Caco-2 (cell line): ENCODE results near the gene MCOLN3. TPM values are rescaled to one million over a fixed set of nuclear protein-coding genes. Genes with fewer than 3 reads are reported as not detected.
A peak's percentile ranks its signal among the peaks of the same experiment; 100 is the strongest.

Experiments
- Bru-seq: library from RNA; stranded (reverse); fragments of 400-500 nt; gene quantifications from one replicate; lab custom pipeline; 2021; lab: Mats Ljungman, UMichigan
- BruChase-seq, 2 experiments: library from RNA; stranded (reverse); fragments of 400-500 nt; gene quantifications; one replicate each; lab custom pipeline; 2021; lab: Mats Ljungman, UMichigan
- BruUV-seq: library from RNA; stranded (reverse); fragments of 400-500 nt; replicated peaks from 2 replicates; lab custom pipeline; 2021; lab: Mats Ljungman, UMichigan
- CTCF ChIA-PET: fragments of 300-600 bp; sonication (Branson Sonifier 250); formaldehyde crosslinking; loops from one replicate; lab custom pipeline; 2022; ENCODE audit warnings: antibody characterized with exemption; lab: Charles Lee
- POLR2A ChIA-PET: fragments of 300-600 bp; sonication (Branson Sonifier 250); formaldehyde crosslinking; loops from one replicate; lab custom pipeline; 2022; ENCODE audit warnings: antibody characterized with exemption; lab: Charles Lee
- DNase-seq, 2 experiments: peaks; one replicate each; pipeline versions ENCODE4 v3.0.0 to v3.0.0-alpha.2; 2020 to 2022
- H3K27me3 ChIP-seq: replicated peaks from 2 replicates; pipeline ENCODE4 v1.6.0; 2011; ENCODE audit warnings: low read length; ENCODE audit not compliant: control insufficient read depth, insufficient read depth
- H3K36me3 ChIP-seq: 2 replicates; pipeline ENCODE4 v1.5.1; 2011; ENCODE audit warnings: low read length; ENCODE audit not compliant: control insufficient read depth, insufficient read depth
- H3K4me1 ChIP-seq: fragments of 250-450 bp; sonication (Bioruptor Pico); 2 replicates; pipeline ENCODE4 v1.5.1; 2020; ENCODE audit warnings: mild to moderate bottlenecking
- H3K4me3 ChIP-seq: 2 replicates; pipeline ENCODE4 v1.5.1; 2011; ENCODE audit warnings: low read depth, mild to moderate bottlenecking, control low read depth, low read length
- H3K9me3 ChIP-seq: fragments of 250-450 bp; sonication (Bioruptor Pico); 2 replicates; pipeline ENCODE4 v1.5.1; 2020; ENCODE audit warnings: mild to moderate bottlenecking, moderate library complexity
- H3K27ac Mint-ChIP-seq: one replicate; pipeline ENCODE4 v1.8.0; 2022; ENCODE audit warnings: mixed read lengths; ENCODE audit not compliant: unreplicated experiment
- H3K27me3 Mint-ChIP-seq: one replicate; pipeline ENCODE4 v1.8.0; 2022; ENCODE audit warnings: mixed read lengths; ENCODE audit not compliant: insufficient read depth, unreplicated experiment
- H3K36me3 Mint-ChIP-seq: one replicate; pipeline ENCODE4 v1.8.0; 2022; ENCODE audit warnings: mild to moderate bottlenecking, mixed read lengths; ENCODE audit not compliant: insufficient read depth, unreplicated experiment
- H3K4me1 Mint-ChIP-seq: one replicate; pipeline ENCODE4 v1.8.0; 2022; ENCODE audit warnings: low read depth, mixed read lengths; ENCODE audit not compliant: unreplicated experiment
- H3K4me3 Mint-ChIP-seq: one replicate; pipeline ENCODE4 v1.8.0; 2022; ENCODE audit warnings: mild to moderate bottlenecking, moderate library complexity, mixed read lengths; ENCODE audit not compliant: unreplicated experiment
- H3K9me3 Mint-ChIP-seq: one replicate; pipeline ENCODE4 v1.8.0; 2022; ENCODE audit warnings: mixed read lengths; ENCODE audit not compliant: unreplicated experiment
- CTCF ChIP-seq, 2 experiments: fragments of 200-600 bp in 1 of 2; IDR thresholded peaks; 1 replicate in 1 of 2; 2 replicates in 1 of 2; pipeline versions ENCODE4 v1.5.1 to v1.8.0; 2011 to 2022; ENCODE audit warnings: antibody characterized with exemption in 1 of 2, control low read depth in 1 of 2, inconsistent platforms in 1 of 2, low read depth in 1 of 2, low read length in 1 of 2, mild to moderate bottlenecking in 1 of 2, moderate library complexity in 1 of 2; ENCODE audit not compliant: insufficient read depth in 1 of 2, severe bottlenecking in 1 of 2, unreplicated experiment in 1 of 2
- intact Hi-C: fragments of 100-400 bp; cut with micrococcal nuclease; formaldehyde crosslinking; loops from one replicate; pipeline ENCODE4 v1.10.0; 2022; ENCODE audit not compliant: unreplicated experiment
- long read RNA-seq: library from polyadenylated mRNA; stranded (forward); transcript quantifications from one replicate; pipeline ENCODE4 v2.0.0, GENCODE V29; 2022
- total RNA-seq: library from RNA; stranded (reverse); gene quantifications from 2 replicates; pipeline ENCODE4 v1.2.3, GENCODE V29; 2022

Gene MCOLN3
- total RNA-seq (2.1 and 2.5 TPM in 2 replicates), Bru-seq, nascent RNA (percentile 37 among the genes with signal in this experiment), BruChase-seq, experiment 1, labeled RNA remaining after a 2-hour chase (percentile 44 among the genes with signal in this experiment), BruChase-seq, experiment 2, labeled RNA remaining after a 6-hour chase (percentile 45 among the genes with signal in this experiment)
- long read RNA-seq, partial matches to known transcripts, result 0 of 2 reads
- long read RNA-seq, other reads (novel, unspliced or antisense), result 1 of 2 reads

- H3K4me3 Mint-ChIP-seq, result peak within 1 kb of the TSS; percentile 70
- Histone ChIP-seq H3K9me3 (no peaks in the 10 kb centered on the region), H3K4me1 (no peaks in the 10 kb centered on the region), H3K36me3 (no peaks in the 10 kb centered on the region), H3K4me3 (peak within 1 kb of the TSS; percentile 42), H3K27me3 (no peaks in the 10 kb centered on the region)
- DNase-seq, result peak; percentile 31 to 42
- no peak within 1 kb of the TSS for H3K27ac Mint-ChIP-seq
- peaks cover 6% of the 10 kb centered on the region for H3K4me1 Mint-ChIP-seq
- no TSS peak for BruUV-seq
- H3K9me3 Mint-ChIP-seq, result no peaks in the 10 kb centered on the region
- peaks cover 6% of the 10 kb centered on the region for H3K27me3 Mint-ChIP-seq
- CTCF ChIA-PET, result interaction anchor here (1.4 kb wide), 1 partner anchor 104 kb away, joined by 5 read pairs; no protein-coding TSS in a partner anchor
- H3K36me3 Mint-ChIP-seq, result no peaks in the 10 kb centered on the region
- POLR2A ChIA-PET, result no interaction called here
- TF ChIP-seq CTCF (IDR thresholded peaks at IDR 0.05; ENCODE audit: insufficient read depth in 1 of 2, low read depth in 1 of 2, low read length in 1 of 2, severe bottlenecking in 1 of 2, unreplicated experiment in 1 of 2), result no peak
- intact Hi-C loops, result no loop called here
Observed at GRCh38 chr1:85048296-85049064, at the start of gene MCOLN3. Gene MCOLN3, minus strand, starts transcription at chr1:85048500. Its CDS starts 3,140 bp downstream, at chr1:85045360.

GRCh38 chr1:85093644-85094043, 45.3 kb upstream of the MCOLN3 start:
- no peaks in the 10 kb centered on the region for H3K9me3 ChIP-seq
- CTCF ChIA-PET, result no interaction called here
- Mint-ChIP-seq H3K4me1 (no peaks in the 10 kb centered on the region), H3K27me3 (peaks cover 5% of the 10 kb centered on the region), H3K9me3 (no peaks in the 10 kb centered on the region), H3K36me3 (no peaks in the 10 kb centered on the region), H3K4me3 (no peak overlapping the region), H3K27ac (no peak overlapping the region)
- no peak overlapping the region for H3K4me3 ChIP-seq
- no TSS peak for BruUV-seq
- no peaks in the 10 kb centered on the region for H3K4me1 ChIP-seq
- DNase-seq, result no peak
- H3K36me3 ChIP-seq, result no peaks in the 10 kb centered on the region
- no peak for TF ChIP-seq CTCF (IDR thresholded peaks at IDR 0.05; ENCODE audit: insufficient read depth in 1 of 2, low read depth in 1 of 2, low read length in 1 of 2, severe bottlenecking in 1 of 2, unreplicated experiment in 1 of 2)
- H3K27me3 ChIP-seq, result no peaks in the 10 kb centered on the region
- POLR2A ChIA-PET, result no interaction called here
- intact Hi-C loops, result no loop called here

GRCh38 chr1:85091671-85092280, 43.5 kb upstream of the MCOLN3 start:
- ChIA-PET CTCF (no interaction called here), POLR2A (no interaction called here)
- Mint-ChIP-seq H3K27ac (no peak overlapping the region), H3K9me3 (no peaks in the 10 kb centered on the region), H3K4me3 (no peak overlapping the region), H3K27me3 (peaks cover 2% of the 10 kb centered on the region), H3K36me3 (no peaks in the 10 kb centered on the region), H3K4me1 (no peaks in the 10 kb centered on the region)
- BruUV-seq, result no TSS peak
- H3K4me1 ChIP-seq, result no peaks in the 10 kb centered on the region
- intact Hi-C loops, result no loop called here
- no peaks in the 10 kb centered on the region for H3K9me3 ChIP-seq
- H3K4me3 ChIP-seq, result no peak overlapping the region
- H3K27me3 ChIP-seq, result no peaks in the 10 kb centered on the region
- no peaks in the 10 kb centered on the region for H3K36me3 ChIP-seq
- TF ChIP-seq CTCF (IDR thresholded peaks at IDR 0.05; ENCODE audit: insufficient read depth in 1 of 2, low read depth in 1 of 2, low read length in 1 of 2, severe bottlenecking in 1 of 2, unreplicated experiment in 1 of 2), result no peak
- no peak for DNase-seq
